Thyroid gland (tissue), 4 donors: ENCODE data around the gene PDE1C. TPM values are rescaled to one million over a fixed set of nuclear protein-coding genes. Genes with fewer than 3 reads are reported as not detected.

Source experiments
- DNase-seq, 2 donors: peaks; one replicate each; pipeline ENCODE4 v3.0.0-alpha.2; 2019
- H3K27ac ChIP-seq, 3 donors: fragments of 200-600 bp; sonication (generic); 1 replicate in 2 of 3; 2 replicates in 1 of 3; pipeline ENCODE4 v1.5.1; 2016 to 2019; ENCODE audit warnings: mild to moderate bottlenecking in 1 of 3, moderate library complexity in 1 of 3
- H3K27me3 ChIP-seq: fragments of 200-600 bp; sonication (generic); one replicate; pipeline ENCODE4 v1.5.1; 2019
- H3K36me3 ChIP-seq, 2 donors: fragments of 200-600 bp; sonication (generic); one replicate each; pipeline ENCODE4 v1.5.1; 2016 to 2019
- H3K4me1 ChIP-seq, 2 donors: fragments of 200-600 bp; sonication (generic); one replicate each; pipeline ENCODE4 v1.5.1; 2017 to 2019
- H3K4me3 ChIP-seq, 3 donors: fragments of 200-600 bp; sonication (generic); replicated peaks in 1 of 3; 1 replicate in 2 of 3; 2 replicates in 1 of 3; pipeline ENCODE4 v1.5.1; 2016; ENCODE audit warnings: mild to moderate bottlenecking in 1 of 3
- H3K9me3 ChIP-seq: fragments of 200-600 bp; sonication (generic); one replicate; pipeline ENCODE4 v1.5.1; 2017
- POLR2A ChIP-seq, 2 donors: fragments of 450-650 bp; IDR thresholded peaks; one replicate each; pipeline ENCODE4 v1.6.1; 2017; ENCODE audit warnings: antibody characterized with exemption in 2 of 2, mild to moderate bottlenecking in 2 of 2, moderate library complexity in 1 of 2
- WGBS, 2 donors: methylation state at CpG; one replicate each; pipeline ENCODE4 v1.1.5; 2017; 5-methylcytosine and 5-hydroxymethylcytosine counted together
- intact Hi-C: fragments of 100-400 bp; cut with DNase I; formaldehyde crosslinking; loops from one replicate; pipeline ENCODE4 v1.15.1; 2023
- total RNA-seq, 4 donors: library from RNA; depleted of rRNA; stranded (reverse); fragments of >200 nt; gene quantifications; one replicate each; pipeline ENCODE4 v1.2.3, GENCODE V29; 2016
- TF ChIP-seq, protein P1 (sequence below), 6 experiments: fragments of 200-600 bp in 3 of 6; fragments of 450-650 bp in 3 of 6; sonication (generic) in 3 of 6; IDR thresholded peaks; one replicate each; pipeline ENCODE4 v1.5.1; 2016 to 2019; ENCODE audit warnings: antibody characterized with exemption in 6 of 6, mild to moderate bottlenecking in 2 of 6, inconsistent platforms in 1 of 6, moderate library complexity in 1 of 6

The PDE1C gene
- total RNA-seq, 4 donors from 2014 or later = 2.8 to 7.8 (median 4.0) TPM

DNA sequence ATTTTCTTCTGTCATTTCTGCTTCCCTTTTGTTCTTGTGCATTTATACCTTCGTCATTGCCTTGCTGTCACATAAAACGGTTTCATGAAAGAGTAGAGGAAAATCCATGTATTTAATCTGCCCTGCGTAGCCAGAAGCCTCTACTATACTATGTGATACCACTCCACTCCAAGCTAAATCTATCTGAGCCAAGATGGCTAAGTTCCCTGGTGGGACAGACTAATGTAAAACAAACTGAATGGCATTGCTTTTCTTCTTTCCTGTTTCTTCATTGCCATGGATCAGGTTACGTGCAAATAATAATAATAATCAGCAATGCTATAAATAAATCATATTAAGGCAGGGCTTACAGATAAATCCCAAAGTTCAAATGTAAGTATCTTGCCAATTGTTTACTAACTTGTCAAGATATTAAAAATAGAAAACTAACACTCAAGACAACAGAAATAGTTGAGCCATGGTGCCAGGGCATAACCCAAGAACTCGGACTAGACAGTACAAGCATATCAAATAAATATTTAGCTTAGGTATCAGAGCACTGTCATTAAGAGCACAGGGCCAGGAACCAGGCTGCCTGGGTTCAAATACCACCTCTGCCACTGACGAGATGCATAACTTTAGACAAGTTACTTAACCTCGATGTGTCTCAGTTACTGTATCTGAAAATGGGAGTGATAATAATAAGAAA, 151.4 kb downstream of the PDE1C start:
- TF ChIP-seq, protein P1, sequence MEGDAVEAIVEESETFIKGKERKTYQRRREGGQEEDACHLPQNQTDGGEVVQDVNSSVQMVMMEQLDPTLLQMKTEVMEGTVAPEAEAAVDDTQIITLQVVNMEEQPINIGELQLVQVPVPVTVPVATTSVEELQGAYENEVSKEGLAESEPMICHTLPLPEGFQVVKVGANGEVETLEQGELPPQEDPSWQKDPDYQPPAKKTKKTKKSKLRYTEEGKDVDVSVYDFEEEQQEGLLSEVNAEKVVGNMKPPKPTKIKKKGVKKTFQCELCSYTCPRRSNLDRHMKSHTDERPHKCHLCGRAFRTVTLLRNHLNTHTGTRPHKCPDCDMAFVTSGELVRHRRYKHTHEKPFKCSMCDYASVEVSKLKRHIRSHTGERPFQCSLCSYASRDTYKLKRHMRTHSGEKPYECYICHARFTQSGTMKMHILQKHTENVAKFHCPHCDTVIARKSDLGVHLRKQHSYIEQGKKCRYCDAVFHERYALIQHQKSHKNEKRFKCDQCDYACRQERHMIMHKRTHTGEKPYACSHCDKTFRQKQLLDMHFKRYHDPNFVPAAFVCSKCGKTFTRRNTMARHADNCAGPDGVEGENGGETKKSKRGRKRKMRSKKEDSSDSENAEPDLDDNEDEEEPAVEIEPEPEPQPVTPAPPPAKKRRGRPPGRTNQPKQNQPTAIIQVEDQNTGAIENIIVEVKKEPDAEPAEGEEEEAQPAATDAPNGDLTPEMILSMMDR (IDR thresholded peaks at IDR 0.05) = no peak
- no peak for TF ChIP-seq POLR2A (IDR thresholded peaks at IDR 0.05)
- Histone ChIP-seq H3K9me3 (no peaks in the 10 kb centered on the region), H3K27ac (no peak overlapping the region), H3K4me3 (no peak overlapping the region), H3K36me3 (no peaks in the 10 kb centered on the region), H3K27me3 (no peaks in the 10 kb centered on the region), H3K4me1 (no peaks in the 10 kb centered on the region)
- no peak for DNase-seq
- 82 to 83% methylated on average over 7 of the region's 7 CpGs for WGBS, 2 donors
- intact Hi-C loops = no loop called here

DNA sequence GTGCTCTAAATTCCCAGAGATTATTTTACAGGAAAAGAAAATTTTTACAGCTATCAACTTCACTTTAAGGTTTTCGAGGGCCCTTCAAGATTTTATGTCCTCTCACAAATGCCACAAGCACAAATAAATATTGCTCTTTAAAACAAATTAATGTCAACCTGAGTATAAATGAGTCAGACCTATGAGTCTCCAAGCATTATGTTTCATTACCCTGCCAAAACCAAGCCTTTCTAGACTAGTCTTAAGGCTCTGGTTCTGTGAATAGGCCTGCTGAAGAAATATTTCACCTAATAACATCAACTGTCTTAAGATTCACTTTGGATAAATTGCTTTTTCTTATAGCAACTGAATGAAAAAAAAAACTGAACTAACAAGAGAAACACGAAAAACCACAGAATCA, 153.0 kb downstream of the PDE1C start:
- 74 to 79% methylated on average over 2 of the region's 2 CpGs for WGBS, 2 donors
- intact Hi-C loops = no loop called here

DNA sequence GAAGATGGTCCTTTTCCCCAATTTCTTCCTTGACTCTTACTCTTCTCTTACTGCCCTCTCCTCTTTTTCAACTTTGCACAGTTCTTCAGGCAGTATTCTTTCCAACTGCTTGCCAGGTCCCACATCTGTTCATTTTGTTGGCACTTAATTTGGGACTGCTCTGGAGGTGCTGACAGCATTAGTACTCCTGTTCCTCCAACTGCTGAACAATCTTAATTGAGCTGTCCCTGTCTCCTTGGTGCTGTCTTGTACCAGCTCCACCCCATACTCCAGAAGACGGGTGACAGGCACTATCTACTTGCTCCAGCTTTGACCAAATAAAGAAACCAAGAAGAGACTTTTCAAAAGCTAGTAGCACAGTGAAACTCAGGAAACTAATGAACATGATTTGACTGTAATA, 160.0 kb downstream of the PDE1C start:
- Histone ChIP-seq H3K4me1 (no peaks in the 10 kb centered on the region), H3K9me3 (no peaks in the 10 kb centered on the region), H3K27ac (no peak overlapping the region), H3K27me3 (no peaks in the 10 kb centered on the region), H3K36me3 (no peaks in the 10 kb centered on the region), H3K4me3 (no peak overlapping the region)
- 76 to 78% methylated on average over 1 of the region's 1 CpG for WGBS, 2 donors
- TF ChIP-seq, protein P1 (IDR thresholded peaks at IDR 0.05) = no peak
- TF ChIP-seq POLR2A (IDR thresholded peaks at IDR 0.05) = no peak
- intact Hi-C loops = no loop called here
- DNase-seq = no peak

More for the DNA sequence above, 153.0 kb downstream of the PDE1C start:
- DNase-seq = no peak
- Histone ChIP-seq H3K4me3 (no peak overlapping the region), H3K9me3 (no peaks in the 10 kb centered on the region), H3K27ac (no peak overlapping the region), H3K36me3 (no peaks in the 10 kb centered on the region), H3K4me1 (no peaks in the 10 kb centered on the region), H3K27me3 (no peaks in the 10 kb centered on the region)
- TF ChIP-seq, protein P1 (IDR thresholded peaks at IDR 0.05) = no peak
- TF ChIP-seq POLR2A (IDR thresholded peaks at IDR 0.05) = no peak

DNA sequence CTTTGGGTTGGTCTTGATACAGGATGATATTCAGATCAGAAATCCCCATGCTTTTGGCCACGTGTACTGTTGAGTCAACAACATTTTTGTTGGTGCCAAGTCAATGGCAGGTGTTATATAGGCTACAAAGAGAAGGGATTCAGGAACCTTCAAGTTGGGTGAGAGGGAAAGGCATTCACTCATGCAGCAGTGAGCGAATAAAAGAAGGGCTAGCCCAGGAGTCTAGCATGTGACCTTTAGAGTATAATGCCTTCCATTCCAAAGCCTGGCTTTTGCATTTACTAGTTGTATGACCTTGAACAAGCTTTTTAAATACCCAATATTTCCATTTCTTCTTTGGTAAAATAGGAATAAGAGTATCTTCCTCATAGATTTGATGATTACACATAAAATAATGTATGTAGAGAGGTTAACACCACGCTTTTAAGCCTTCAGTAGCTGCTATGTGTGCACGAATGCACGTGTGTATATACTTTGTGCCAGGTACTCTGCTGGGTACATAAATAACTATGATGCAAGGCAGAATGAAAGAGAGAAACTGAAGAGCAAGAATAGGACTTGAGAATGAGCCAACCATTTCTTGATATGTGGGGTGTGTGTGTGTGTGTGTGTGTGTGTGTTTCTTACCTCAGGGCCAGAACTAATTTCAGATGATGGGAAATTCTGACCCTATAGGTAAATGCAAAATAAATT, 163.6 kb downstream of the PDE1C start:
- TF ChIP-seq, protein P1 (IDR thresholded peaks at IDR 0.05) = no peak
- 83 to 89% methylated on average over 5 of the region's 5 CpGs for WGBS, 2 donors

DNA sequence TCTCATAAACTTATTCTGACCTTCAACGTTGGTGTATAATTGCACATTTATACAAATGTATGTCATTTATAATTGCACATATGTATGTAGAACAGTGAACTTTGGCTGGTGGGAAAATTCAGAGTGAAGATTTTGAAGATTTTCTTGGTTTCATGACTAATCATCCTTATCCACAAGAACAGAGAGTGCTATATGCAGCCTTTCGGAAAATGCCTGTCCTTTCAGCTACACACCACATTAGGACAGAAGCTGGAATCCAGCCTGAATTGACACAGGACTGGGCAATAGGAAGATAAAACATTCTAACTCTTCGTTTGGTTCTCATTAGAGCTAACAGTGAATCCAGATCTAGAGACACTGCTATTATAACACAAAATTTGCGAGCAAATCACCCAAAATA, 166.2 kb downstream of the PDE1C start:
- WGBS, 2 donors = 84 to 85% methylated on average over 4 of the region's 4 CpGs
- no peak overlapping the region for H3K4me3 ChIP-seq
- H3K36me3 ChIP-seq = no peaks in the 10 kb centered on the region
- no peaks in the 10 kb centered on the region for H3K27me3 ChIP-seq
- TF ChIP-seq POLR2A (IDR thresholded peaks at IDR 0.05) = no peak
- TF ChIP-seq, protein P1 (IDR thresholded peaks at IDR 0.05) = no peak
- DNase-seq = no peak
- intact Hi-C loops = no loop called here
- H3K27ac ChIP-seq = no peak overlapping the region
- no peaks in the 10 kb centered on the region for H3K9me3 ChIP-seq
- H3K4me1 ChIP-seq = no peaks in the 10 kb centered on the region

More for the DNA sequence above, 163.6 kb downstream of the PDE1C start:
- Histone ChIP-seq H3K36me3 (no peaks in the 10 kb centered on the region), H3K4me1 (no peaks in the 10 kb centered on the region), H3K9me3 (no peaks in the 10 kb centered on the region), H3K27me3 (no peaks in the 10 kb centered on the region), H3K4me3 (no peak overlapping the region), H3K27ac (no peak overlapping the region)
- intact Hi-C loops = no loop called here
- no peak for DNase-seq
